Measurements from ENCODE around the gene TFF1.

GRCh38 chr21:42362198-42362597 is 4.1 kb downstream of the TFF1 start:
- TF ChIP-seq CTCF (IDR thresholded peaks at IDR 0.05; ENCODE audit: poor library complexity, severe bottlenecking), result no peak
- TF ChIP-seq POLR2AphosphoS5 (IDR thresholded peaks at IDR 0.05), result no peak
- TF ChIP-seq EP300 (conservative IDR thresholded peaks at IDR 0.05; ENCODE audit: poor library complexity, severe bottlenecking), result no peak
- TF ChIP-seq MXI1 (conservative IDR thresholded peaks at IDR 0.05; ENCODE audit: poor library complexity, severe bottlenecking), result no peak

All from neural cell (in vitro differentiated cells).